SK-N-SH (cell line): Measurements from ENCODE around the gene NHLRC3.

Source experiments
- FOXJ3 ChIP-seq: sonication (generic); formaldehyde crosslinking; IDR thresholded peaks from 2 replicates; pipeline ENCODE4 v1.5.1; 2020; ENCODE audit warnings: mild to moderate bottlenecking, missing genetic modification reagents
- JUND ChIP-seq: IDR thresholded peaks from 2 replicates; pipeline ENCODE4 v1.4.0; 2012
- POLR2AphosphoS5 ChIP-seq: IDR thresholded peaks from 2 replicates; pipeline ENCODE4 v1.6.1; 2012; ENCODE audit warnings: low read depth, low read length
- RAD21 ChIP-seq: IDR thresholded peaks from 2 replicates; pipeline ENCODE4 v1.6.1; 2012; ENCODE audit warnings: mild to moderate bottlenecking, low read length
- RFX5 ChIP-seq: IDR thresholded peaks from 2 replicates; pipeline ENCODE4 v1.6.1; 2012; ENCODE audit warnings: mild to moderate bottlenecking, improper control_type of control experiment, low read length
- YY1 ChIP-seq: IDR thresholded peaks from 2 replicates; pipeline ENCODE4 v1.4.0; 2012; ENCODE audit warnings: low read depth, mild to moderate bottlenecking
- TF ChIP-seq, protein P1 (sequence below): IDR thresholded peaks from 2 replicates; pipeline ENCODE4 v1.6.1; 2012; ENCODE audit warnings: mild to moderate bottlenecking, low read depth, low read length, moderate library complexity
- TF ChIP-seq, protein P2 (sequence below): fragments of 200-600 bp; sonication (generic); IDR thresholded peaks from 2 replicates; pipeline ENCODE4 v1.6.1; 2017; ENCODE audit warnings: antibody characterized with exemption, mild to moderate bottlenecking, moderate library complexity
- TF ChIP-seq, protein P3 (sequence below): IDR thresholded peaks from 2 replicates; pipeline ENCODE4 v1.4.0; 2012; ENCODE audit warnings: low read depth
- TF ChIP-seq, protein P4 (sequence below): fragments of 150-350 bp; IDR thresholded peaks from 2 replicates; pipeline ENCODE4 v1.6.1; 2017; ENCODE audit warnings: antibody characterized with exemption, low read length, low read depth, borderline replicate concordance
- TF ChIP-seq, protein P5 (sequence below): fragments of 150-350 bp; IDR thresholded peaks from 2 replicates; pipeline ENCODE4 v1.6.1; 2016; ENCODE audit warnings: mild to moderate bottlenecking, low read depth, low read length

DNA sequence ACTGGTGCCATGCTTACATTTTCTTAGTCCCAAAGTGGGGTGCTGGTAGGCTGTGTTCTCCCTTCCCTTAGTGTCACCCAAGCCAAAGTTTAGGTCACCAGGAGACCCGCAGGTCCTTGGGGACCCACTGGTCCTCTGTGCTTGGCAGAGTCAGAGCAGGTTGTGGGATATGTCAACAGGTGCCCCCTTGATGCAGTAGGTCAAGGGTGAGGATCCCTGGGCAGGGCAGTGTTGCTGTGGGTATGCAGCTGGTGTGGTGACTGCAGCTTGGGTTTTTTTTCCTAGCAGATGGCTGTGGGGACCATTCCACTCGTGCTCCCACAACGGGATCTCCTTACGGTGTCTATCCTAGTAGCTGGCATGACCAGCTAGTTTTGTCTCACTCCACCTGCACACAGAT, 23.7 kb downstream of the NHLRC3 start:
- TF ChIP-seq, protein P1, sequence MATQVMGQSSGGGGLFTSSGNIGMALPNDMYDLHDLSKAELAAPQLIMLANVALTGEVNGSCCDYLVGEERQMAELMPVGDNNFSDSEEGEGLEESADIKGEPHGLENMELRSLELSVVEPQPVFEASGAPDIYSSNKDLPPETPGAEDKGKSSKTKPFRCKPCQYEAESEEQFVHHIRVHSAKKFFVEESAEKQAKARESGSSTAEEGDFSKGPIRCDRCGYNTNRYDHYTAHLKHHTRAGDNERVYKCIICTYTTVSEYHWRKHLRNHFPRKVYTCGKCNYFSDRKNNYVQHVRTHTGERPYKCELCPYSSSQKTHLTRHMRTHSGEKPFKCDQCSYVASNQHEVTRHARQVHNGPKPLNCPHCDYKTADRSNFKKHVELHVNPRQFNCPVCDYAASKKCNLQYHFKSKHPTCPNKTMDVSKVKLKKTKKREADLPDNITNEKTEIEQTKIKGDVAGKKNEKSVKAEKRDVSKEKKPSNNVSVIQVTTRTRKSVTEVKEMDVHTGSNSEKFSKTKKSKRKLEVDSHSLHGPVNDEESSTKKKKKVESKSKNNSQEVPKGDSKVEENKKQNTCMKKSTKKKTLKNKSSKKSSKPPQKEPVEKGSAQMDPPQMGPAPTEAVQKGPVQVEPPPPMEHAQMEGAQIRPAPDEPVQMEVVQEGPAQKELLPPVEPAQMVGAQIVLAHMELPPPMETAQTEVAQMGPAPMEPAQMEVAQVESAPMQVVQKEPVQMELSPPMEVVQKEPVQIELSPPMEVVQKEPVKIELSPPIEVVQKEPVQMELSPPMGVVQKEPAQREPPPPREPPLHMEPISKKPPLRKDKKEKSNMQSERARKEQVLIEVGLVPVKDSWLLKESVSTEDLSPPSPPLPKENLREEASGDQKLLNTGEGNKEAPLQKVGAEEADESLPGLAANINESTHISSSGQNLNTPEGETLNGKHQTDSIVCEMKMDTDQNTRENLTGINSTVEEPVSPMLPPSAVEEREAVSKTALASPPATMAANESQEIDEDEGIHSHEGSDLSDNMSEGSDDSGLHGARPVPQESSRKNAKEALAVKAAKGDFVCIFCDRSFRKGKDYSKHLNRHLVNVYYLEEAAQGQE: no peak
- TF ChIP-seq FOXJ3 (CRISPR knock-in tag) (no peak), RAD21 (no peak), RFX5 (no peak), POLR2AphosphoS5 (no peak), JUND (no peak), YY1 (no peak)
- TF ChIP-seq, protein P2, sequence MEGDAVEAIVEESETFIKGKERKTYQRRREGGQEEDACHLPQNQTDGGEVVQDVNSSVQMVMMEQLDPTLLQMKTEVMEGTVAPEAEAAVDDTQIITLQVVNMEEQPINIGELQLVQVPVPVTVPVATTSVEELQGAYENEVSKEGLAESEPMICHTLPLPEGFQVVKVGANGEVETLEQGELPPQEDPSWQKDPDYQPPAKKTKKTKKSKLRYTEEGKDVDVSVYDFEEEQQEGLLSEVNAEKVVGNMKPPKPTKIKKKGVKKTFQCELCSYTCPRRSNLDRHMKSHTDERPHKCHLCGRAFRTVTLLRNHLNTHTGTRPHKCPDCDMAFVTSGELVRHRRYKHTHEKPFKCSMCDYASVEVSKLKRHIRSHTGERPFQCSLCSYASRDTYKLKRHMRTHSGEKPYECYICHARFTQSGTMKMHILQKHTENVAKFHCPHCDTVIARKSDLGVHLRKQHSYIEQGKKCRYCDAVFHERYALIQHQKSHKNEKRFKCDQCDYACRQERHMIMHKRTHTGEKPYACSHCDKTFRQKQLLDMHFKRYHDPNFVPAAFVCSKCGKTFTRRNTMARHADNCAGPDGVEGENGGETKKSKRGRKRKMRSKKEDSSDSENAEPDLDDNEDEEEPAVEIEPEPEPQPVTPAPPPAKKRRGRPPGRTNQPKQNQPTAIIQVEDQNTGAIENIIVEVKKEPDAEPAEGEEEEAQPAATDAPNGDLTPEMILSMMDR: no peak
- TF ChIP-seq, protein P3, sequence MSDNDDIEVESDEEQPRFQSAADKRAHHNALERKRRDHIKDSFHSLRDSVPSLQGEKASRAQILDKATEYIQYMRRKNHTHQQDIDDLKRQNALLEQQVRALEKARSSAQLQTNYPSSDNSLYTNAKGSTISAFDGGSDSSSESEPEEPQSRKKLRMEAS: no peak
- TF ChIP-seq, protein P4, sequence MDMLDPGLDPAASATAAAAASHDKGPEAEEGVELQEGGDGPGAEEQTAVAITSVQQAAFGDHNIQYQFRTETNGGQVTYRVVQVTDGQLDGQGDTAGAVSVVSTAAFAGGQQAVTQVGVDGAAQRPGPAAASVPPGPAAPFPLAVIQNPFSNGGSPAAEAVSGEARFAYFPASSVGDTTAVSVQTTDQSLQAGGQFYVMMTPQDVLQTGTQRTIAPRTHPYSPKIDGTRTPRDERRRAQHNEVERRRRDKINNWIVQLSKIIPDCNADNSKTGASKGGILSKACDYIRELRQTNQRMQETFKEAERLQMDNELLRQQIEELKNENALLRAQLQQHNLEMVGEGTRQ: no peak
- TF ChIP-seq, protein P5, sequence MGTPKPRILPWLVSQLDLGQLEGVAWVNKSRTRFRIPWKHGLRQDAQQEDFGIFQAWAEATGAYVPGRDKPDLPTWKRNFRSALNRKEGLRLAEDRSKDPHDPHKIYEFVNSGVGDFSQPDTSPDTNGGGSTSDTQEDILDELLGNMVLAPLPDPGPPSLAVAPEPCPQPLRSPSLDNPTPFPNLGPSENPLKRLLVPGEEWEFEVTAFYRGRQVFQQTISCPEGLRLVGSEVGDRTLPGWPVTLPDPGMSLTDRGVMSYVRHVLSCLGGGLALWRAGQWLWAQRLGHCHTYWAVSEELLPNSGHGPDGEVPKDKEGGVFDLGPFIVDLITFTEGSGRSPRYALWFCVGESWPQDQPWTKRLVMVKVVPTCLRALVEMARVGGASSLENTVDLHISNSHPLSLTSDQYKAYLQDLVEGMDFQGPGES: no peak
